HG03521 (cell line): ENCODE results near the gene HS6ST3.
"Not testable (repeated sequence)": the region's sequence is repeated elsewhere in the genome, so short reads cannot be mapped to it uniquely, and the experiment has no call there.

Source experiments
- ATAC-seq: cut with Tn5 transposase; IDR thresholded peaks from one replicate; pipeline ENCODE4 v1.9.1; 2021; ENCODE audit warnings: mild to moderate bottlenecking, moderate library complexity; ENCODE audit not compliant: unreplicated experiment

The HS6ST3 gene

GRCh38 chr13:96524398-96525020 is 434.6 kb downstream of the HS6ST3 start:
- ATAC-seq, result not testable (repeated sequence)

DNA sequence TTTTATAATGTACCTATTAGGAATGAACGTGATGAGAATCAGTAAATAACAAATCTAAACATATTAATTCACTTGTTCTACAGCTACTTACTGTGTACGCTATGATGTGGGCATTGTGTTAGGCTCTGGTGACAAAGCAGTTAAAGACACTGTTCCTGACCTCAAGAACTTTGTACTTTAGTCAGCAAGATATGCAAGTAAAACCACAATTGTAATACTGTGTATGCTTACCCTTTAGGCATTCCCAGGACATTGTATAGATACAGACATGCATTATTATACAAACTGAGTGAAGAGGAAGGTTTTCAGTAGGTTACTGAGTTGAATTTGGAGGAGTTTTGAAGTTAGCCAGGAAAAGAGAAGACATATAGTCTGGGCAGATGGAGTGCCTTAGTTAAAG is 435.8 kb downstream of the HS6ST3 start:
- ATAC-seq, result no peak

- ATAC-seq, result no peak
Observed at GRCh38 chr13:96527497-96527896, 437.6 kb downstream of the HS6ST3 start.

DNA sequence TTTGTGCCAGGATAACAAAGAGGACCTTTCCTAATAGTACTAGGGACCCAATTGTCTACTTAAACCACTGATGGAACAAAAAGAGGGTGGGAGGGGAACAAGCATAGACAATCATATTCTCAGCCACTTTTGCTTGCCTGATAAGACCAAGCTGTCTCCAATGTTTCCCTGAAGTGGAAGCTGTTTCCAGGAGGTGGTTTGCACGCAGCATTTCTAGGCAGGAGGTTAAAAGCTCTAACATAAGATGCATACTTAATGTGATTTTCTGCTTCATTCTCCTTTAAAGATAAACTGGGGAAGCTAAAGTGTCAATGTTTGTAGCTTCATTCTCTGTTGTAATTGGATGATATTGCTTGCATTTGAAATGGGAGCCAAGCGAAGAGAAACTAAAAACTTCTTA is 442.9 kb downstream of the HS6ST3 start:
- ATAC-seq, result no peak

GRCh38 chr13:96533408-96533807 is 443.5 kb downstream of the HS6ST3 start:
- no peak for ATAC-seq

- ATAC-seq, result no peak
Observed at GRCh38 chr13:96539791-96540190, 449.9 kb downstream of the HS6ST3 start.

GRCh38 chr13:96540670-96541069 is 450.8 kb downstream of the HS6ST3 start:
- no peak for ATAC-seq

DNA sequence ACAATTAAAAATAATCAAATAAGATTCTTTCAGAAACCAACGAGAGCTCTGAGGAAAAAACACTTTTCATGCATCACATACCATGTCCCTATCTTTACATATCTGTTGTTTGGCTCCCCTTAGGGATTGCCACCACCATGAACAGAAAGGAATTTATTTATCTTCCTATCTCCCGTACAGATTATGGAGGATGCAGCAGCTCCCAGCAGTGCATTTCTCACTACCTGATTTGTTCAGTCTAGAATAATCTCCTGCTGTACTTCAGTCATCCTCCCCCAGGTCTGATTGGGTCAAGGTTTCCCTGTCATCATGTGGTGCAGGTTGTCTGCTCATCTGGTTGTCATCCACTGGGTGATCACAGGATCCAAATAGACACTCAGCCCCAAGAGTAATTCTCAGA is 453.1 kb downstream of the HS6ST3 start:
- no peak for ATAC-seq

DNA sequence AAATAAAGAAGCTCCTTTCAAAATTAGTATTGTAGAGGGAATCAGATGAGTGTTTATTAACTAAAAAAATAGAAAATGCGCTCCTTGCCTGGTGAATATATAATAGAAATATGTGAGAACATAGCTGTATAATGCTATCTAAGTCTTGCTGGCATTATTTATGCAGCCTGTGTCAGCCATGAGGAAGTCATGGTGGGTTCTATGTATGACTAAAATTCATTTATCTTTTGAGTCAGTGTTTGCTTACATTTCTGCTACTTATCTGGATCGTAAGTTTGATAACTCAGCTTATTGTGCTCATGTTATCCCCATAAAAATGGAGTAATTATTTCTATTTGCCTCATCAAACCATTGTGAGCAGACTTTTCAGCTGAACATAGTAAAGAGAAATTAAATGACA is 455.1 kb downstream of the HS6ST3 start:
- no peak for ATAC-seq

DNA sequence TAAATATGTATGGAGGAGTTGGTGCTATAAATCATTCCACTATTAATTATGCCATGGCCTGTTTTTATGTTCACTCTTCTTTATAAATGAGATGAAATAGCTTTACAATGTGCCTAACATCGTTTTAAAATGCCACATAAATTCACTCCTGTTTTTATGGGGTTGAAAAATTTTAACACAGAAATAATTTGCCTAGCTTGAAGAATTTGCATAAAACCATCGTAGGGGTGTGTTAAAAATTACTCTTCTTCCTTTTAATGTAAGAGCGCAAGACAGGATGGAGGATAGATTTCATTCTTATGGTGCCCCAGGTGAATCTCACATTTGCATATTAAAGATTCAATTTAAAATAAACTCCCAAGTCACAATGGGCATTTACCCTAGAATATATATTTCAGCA is 456.6 kb downstream of the HS6ST3 start:
- ATAC-seq, result no peak

DNA sequence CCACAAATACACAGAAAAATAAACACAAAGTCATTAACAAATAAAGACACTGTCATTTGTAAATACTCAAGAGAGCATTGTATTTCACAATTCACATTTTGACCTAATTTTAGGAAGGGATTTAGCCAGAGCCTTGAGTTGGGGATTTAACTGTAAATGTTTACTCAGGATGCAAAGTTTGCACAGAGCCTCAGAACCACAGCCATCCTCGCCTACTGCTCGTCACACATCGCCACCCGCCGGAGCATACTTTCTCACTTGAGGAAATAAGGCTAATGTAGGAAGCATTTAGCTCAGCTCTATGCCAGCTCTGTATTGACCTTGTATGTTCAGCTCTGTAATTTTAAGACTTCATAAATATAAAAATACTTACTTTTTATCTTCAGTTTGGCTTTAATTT is 461.6 kb downstream of the HS6ST3 start:
- no peak for ATAC-seq

DNA sequence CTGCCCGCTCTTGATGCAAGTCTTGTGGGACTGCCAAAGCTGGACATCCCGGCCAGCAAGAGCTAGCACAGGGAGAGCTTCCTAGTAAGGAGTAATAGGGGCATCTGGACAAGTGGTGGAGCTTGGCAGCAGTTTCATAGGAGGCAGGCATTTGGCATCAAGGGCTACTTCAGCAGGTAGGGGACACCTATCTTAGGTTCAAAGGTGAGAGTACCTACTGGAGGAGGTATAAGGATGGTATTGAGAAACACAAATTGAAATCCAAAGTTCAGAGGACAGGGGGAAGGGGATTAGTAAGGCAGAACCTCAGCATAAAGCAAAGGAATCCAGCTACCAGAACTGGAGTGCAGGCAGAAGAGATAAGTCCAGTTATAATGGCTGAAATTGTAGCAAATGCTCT is 462.7 kb downstream of the HS6ST3 start:
- no peak for ATAC-seq

GRCh38 chr13:96553796-96554195 is 463.9 kb downstream of the HS6ST3 start:
- ATAC-seq, result no peak

DNA sequence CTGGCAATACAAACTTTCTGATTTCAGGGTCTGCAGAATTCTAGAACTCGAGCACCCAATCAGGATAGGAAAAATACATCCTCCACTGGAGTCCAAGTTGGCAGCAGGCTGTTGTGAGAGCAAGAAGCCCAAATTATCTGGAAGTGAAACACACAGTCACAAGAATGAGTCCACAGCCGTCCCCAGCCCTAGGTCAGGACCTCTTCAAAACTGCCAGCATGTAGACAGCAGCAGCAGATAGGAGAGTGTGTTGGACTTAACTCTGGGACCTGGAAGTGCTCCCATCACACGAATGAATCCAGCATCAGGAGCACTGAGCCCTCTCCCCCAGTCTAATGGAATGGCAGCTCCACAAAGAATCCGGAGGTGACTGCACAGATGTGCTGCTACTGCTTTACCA is 483.7 kb downstream of the HS6ST3 start:
- no peak for ATAC-seq

DNA sequence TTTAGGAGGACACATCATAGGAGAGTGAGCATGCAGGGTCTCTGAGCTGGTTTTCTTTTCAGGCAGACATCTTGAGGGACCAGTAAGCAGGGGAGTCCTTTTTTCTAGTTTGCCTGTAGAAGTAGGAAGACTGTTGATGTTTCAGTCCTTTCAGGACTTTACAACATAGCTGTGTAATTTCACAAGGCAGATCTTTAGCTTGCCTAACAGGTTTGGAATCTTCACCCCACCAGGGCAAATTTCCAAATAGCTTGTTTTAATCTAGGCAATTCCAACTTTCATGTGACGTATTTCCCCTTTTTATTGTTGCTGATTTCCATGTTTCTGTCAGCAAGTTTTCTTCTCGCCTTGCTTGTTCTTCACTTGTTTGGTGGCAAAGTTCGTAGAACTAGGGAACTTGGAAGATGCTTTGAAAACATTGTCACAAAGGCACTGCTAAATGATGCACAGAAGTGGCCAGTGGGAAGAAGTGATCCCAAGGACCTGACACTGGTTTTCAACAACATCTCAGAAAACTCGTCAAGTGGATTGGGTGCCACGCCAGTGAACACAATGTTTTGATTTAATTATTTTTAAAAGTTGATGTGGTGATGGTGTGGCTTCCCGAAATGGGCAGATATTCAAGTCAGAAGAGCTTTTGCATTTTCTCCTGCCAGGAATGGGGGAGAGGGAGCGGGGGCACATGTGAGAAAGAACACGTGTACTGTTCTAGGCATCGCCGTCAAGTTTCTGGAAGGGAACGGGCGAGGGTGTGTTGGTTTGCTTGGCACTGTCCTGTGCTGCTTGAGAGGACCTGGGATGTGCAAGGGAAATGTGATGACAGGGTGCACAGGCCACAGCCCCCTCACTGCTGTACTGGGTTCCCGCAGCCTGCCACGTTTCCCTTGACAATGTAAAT is 485.8 kb downstream of the HS6ST3 start:
- ATAC-seq, result no peak

DNA sequence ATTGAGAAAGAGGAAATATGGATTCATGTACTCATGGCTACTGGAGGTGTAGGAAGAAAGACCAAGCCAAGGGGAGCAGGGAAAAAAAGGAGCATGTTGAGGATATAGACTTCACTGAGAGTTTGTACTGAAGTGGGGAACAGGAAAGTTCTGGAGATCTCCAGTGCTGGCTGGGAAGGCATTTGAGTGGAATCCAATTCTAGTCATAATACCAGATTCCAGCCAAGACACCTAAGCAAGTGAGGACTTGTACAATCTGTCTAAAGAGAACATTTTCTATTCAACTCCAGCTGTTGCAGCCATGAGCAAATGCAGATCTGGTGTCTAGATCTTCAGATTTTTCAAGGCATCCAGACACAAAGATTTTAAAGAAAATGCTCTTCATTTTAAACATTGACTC is 491.8 kb downstream of the HS6ST3 start:
- ATAC-seq, result no peak

DNA sequence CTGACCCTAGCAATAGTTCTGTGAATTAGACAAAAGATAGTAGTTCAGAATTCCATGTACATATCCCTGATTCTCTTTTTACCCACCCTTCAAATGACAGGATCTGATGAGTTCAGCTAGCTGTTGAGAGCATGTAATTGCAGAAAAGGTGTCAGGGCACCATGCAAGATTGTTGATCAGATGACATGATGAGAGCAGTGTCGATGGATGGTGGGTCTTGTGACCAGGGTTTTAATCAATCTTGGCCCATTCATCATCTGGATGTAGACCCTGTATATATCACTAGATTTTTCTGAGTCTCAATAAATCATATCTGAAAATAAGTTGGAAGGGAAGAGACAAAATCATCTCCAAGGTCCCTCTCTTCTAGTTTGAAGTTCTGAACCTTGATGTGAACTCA is 525.3 kb downstream of the HS6ST3 start:
- no peak for ATAC-seq

DNA sequence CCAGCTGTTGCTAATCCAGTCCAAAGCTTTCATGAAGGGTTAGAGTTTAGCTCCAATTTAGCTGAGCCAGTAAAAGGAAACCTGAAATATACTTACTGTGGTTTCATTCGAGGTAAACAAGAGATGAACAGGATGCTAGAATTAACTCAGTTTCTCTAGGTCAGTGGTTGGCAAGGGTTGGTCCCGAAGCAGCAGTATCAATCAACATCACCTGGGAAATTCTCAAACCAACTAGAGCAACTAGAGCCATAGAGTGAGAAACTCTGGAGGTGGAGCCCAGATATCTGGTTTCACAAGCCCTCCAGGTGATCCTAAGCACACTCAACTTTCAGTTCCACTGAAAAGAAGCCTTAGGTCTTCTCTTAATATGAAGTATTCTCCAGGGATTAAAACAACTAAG is 527.6 kb downstream of the HS6ST3 start:
- no peak for ATAC-seq

DNA sequence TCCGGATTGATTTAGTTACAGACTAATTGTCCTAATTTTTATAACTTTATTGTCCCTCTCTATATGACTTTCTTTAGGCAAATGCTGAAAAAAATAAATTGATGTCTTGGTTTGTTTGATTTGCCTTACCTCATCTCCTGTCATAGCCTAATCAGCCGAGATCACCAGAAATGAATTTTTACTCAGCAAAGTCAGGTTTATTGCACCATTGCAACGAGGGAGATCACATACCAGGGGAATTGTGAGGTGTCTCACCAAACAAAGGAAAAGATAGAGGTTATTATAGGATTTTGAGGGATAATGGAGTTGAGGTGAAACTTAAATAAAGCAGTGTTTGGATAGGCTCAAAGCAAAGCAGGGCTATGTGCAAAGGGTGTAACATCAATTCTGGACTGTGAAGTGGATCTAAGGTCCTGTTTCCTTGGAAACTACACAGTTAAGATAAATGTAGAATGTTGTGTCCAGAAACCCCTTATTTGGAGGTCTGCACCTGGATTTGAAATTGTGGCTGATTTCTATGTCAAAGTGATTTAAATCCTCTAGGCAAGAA is 531.8 kb downstream of the HS6ST3 start:
- ATAC-seq, result no peak

DNA sequence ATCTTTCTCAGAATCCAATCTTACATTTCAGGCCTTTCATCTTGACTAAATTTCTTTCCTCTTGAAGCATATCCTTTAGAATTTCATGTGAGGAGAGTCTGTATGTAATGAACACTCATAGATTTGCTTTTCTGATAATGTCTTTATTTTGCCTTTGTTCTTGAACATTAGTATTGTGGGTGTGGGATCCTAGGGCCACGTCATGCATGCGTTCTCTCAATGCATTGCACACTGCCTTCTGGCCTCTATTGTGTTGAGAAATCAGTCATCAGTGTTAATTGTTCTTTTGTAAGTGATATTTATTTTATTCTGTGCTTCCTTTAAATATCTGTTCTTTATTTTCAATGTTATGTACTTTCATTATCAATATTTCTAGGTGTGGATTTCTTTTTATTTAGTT is 539.4 kb downstream of the HS6ST3 start:
- no peak for ATAC-seq

GRCh38 chr13:96632536-96633320 is 542.8 kb downstream of the HS6ST3 start:
- ATAC-seq, result no peak
